HG02870 (cell line): ENCODE data around the gene MSH3.
"Not testable (repeated sequence)": the region's sequence is repeated elsewhere in the genome, so short reads cannot be mapped to it uniquely, and the experiment has no call there.

Source experiments
- ATAC-seq: cut with Tn5 transposase; IDR thresholded peaks from one replicate; pipeline ENCODE4 v1.9.1; 2021; ENCODE audit warnings: mild to moderate bottlenecking, moderate library complexity; ENCODE audit not compliant: unreplicated experiment

The MSH3 gene

DNA sequence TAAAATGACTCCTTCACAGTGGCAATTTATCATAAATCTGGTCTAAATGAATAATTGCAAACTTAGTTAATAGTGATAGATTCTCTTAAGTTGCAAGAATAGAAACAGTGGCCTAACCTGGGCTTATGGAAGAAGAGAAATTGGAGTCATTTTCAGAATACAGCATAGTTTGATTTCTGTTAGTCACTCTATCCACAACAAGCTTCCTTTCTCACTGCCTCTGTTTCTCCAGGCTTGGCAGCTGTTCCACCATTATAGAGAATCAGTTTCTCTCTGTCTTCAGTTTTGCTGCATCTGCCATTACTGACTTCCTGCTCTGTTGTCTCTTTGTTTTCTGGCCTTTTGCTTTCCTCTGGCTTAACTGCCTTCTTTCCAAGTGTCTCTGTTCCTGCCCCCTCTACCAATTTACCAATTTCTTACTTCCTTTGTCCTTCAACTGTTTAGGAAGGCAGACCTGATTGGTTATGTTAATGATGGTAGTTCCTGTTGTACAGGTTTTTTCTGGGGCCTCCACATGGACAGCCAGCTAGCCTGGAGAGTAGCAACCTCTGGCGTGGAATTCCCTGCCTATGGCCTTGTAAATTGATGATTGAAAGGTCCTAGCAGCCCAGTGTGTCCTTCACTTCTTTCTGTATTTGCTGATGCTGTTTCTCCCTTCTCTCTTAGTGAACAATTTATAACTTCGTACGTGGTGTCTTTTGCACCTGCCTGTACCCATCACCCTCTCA, 229.8 kb downstream of the MSH3 start:
- ATAC-seq: no peak

DNA sequence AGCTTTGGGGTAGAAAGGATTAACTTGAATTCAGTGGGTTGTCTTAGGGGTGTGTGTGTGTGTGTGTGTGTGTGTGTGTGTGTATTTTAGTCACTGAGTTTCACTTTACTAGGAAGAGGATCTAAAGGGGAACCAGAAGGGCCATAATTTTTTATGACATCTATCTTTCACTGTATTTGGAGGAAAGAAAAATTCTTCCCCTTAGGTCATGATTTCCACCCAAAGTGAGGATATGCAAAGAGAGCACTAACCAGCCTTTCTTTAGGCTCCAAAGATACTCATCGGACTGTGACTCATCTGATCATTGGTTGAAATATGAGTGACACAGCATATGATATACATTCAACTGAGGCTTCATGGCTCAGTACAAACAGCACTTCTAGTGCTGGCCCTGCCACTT, 230.5 kb downstream of the MSH3 start:
- ATAC-seq: no peak

GRCh38 chr5:80885396-80886000, 231.0 kb downstream of the MSH3 start:
- ATAC-seq: no peak

DNA sequence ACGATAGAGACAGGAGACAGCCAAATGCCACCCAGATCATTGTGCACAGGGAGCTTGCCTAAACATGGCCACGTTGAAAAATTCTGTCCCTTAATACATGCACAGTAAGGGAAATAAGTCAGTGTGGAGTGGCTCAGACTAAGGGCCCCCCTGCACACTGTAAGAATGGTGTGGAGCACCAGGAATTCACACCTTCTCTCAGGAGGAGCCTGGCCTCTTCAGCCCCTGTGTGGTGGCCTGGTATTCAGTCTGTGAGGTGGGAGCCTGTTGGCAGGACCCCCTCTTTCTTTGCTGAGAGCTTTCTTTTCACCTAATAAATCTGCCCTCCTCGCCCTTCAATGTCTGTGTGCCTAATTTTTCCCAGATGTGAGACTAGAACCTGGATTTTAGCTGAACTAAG, 239.6 kb downstream of the MSH3 start:
- ATAC-seq: no peak

DNA sequence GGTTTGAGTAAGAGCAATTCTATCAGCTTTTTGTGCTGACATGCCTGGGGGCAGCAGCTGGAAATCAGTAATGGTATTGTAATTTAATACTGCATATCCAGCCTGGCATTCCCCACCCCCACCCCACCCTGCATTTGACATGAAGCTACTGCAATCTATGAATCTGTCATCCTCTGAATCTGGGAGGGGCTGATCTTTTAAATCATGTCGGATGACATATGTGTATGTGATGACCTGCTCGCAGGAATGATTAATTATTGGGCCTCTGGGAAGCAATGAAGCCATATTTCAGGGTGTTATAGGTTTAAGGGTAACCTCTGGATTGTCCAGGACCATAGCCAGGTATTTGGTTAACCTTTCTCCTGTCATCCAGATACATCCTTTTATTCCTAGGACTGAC, 241.1 kb downstream of the MSH3 start:
- ATAC-seq: no peak

- ATAC-seq: not testable (repeated sequence)
Observed at GRCh38 chr5:80902624-80903023, 248.2 kb downstream of the MSH3 start.

DNA sequence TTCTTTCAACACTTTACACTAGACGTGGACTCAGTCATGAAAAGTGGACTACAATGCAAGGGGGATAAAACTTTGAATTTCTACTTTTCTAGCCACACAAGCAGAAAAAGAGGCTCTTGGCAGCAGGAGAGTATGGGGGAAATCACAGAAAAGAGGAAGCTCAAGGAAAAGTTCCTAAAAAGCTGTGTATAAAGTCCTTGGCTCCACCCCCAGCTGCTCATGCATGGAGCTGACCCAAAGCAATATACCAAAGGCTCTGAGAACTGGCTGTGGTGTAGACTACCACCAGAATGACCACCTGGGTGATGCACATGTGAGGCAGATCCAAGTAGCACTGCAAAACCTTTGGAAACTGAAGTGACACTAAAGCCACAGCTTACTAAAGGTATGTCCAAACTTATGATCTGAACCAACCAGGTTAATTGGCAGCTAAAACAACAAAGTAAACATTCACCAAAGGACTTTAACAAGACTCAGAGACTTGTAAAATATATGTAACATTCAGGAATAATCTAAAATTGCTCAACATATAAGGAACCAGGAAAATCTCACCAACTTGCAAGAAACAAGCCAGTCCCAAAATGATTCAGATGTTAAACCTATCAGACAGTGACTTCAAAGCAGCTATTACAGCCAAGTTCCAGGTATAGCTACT, 250.2 kb downstream of the MSH3 start:
- ATAC-seq: no peak

- ATAC-seq: no peak
Observed at GRCh38 chr5:80905405-80905804, 251.0 kb downstream of the MSH3 start.

DNA sequence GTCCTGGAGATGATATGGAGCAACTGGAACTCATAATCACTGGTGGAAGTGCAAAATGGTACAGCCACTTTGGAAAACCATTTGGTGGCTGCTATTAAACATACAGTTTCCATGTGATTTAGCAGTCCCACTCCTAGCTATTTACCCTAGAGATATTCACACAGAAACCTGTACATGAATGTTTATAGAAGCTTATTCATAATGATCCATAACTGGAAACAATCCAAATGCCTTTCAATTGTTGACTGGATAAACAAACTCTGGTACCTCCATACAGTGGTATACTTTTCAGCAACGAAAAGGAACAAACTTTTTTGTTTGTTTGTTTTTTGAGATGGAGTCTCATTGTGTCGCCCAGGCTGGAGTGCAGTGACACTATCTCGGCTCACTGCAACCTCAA, 258.0 kb downstream of the MSH3 start:
- ATAC-seq: no peak

- no peak for ATAC-seq
Observed at GRCh38 chr5:80915716-80916115, 261.3 kb downstream of the MSH3 start.

GRCh38 chr5:80916676-80917075, 262.2 kb downstream of the MSH3 start:
- no peak for ATAC-seq

GRCh38 chr5:80917631-80918030, 263.2 kb downstream of the MSH3 start:
- no peak for ATAC-seq

GRCh38 chr5:80919678-80920196, 265.3 kb downstream of the MSH3 start:
- ATAC-seq: no peak

GRCh38 chr5:80920333-80920732, 265.9 kb downstream of the MSH3 start:
- ATAC-seq: no peak

- ATAC-seq: no peak
Observed at GRCh38 chr5:80921026-80921425, 266.6 kb downstream of the MSH3 start.

GRCh38 chr5:80925931-80926330, 271.5 kb downstream of the MSH3 start:
- no peak for ATAC-seq
